ENCODE measurements around the gene TSPO.
A peak's percentile ranks its signal among the peaks of the same experiment; 100 is the strongest.

Gene TSPO

GRCh38 chr22:43186272-43187170 lies 35.2 kb downstream of the TSPO start, which contains the start of gene TTLL12:
Gene TTLL12 (minus strand): TSS chr22:43187134. CDS start chr22:43187069, 65 bp downstream.
- peaks cover 16% of the 10 kb centered on the region for H3K27me3 Mint-ChIP-seq
- H3K4me1 Mint-ChIP-seq: peaks cover 36% of the 10 kb centered on the region
- peak within 1 kb of the TSS; percentile 78 for H3K4me3 Mint-ChIP-seq
- peaks cover 8% of the 10 kb centered on the region for H3K9me3 Mint-ChIP-seq
- peaks cover 9% of the 10 kb centered on the region for H3K36me3 Mint-ChIP-seq
- CTCF ChIA-PET: interaction anchor here (0.6 to 1.3 kb wide), 5 partner anchors 40 to 160 kb away, joined by 3 to 5 read pairs (median 3); no protein-coding TSS in a partner anchor
- H3K27ac Mint-ChIP-seq: peak within 1 kb of the TSS; percentile 97
- peak; percentile 71 for DNase-seq

- peak overlapping the region; percentile 97 for H3K27ac Mint-ChIP-seq
- peaks cover 36% of the 10 kb centered on the region for H3K4me1 Mint-ChIP-seq
- H3K4me3 Mint-ChIP-seq: peak overlapping the region; percentile 77
- peak; percentile 97 for DNase-seq
- CTCF ChIA-PET: interaction anchor here (0.5 to 1.6 kb wide), 9 partner anchors 14 to 411 kb away, joined by 3 to 4 read pairs (median 3); no protein-coding TSS in a partner anchor
- peaks cover 9% of the 10 kb centered on the region for H3K36me3 Mint-ChIP-seq
- H3K9me3 Mint-ChIP-seq: peaks cover 10% of the 10 kb centered on the region
- H3K27me3 Mint-ChIP-seq: peaks cover 16% of the 10 kb centered on the region
Observed at GRCh38 chr22:43187171-43188099, 36.1 kb downstream of the TSPO start.

GRCh38 chr22:43188829-43189545 lies 37.6 kb downstream of the TSPO start:
- Mint-ChIP-seq H3K27me3 (peaks cover 16% of the 10 kb centered on the region), H3K4me1 (peaks cover 29% of the 10 kb centered on the region), H3K27ac (peak overlapping the region; percentile 67), H3K9me3 (peaks cover 10% of the 10 kb centered on the region), H3K4me3 (peak overlapping the region; percentile 23), H3K36me3 (peaks cover 9% of the 10 kb centered on the region)
- CTCF ChIA-PET: no interaction called here
- DNase-seq: no peak

- peaks cover 3% of the 10 kb centered on the region for H3K36me3 Mint-ChIP-seq
- CTCF ChIA-PET: interaction anchor here (0.6 kb wide), 1 partner anchor 1150 kb away, joined by 3 read pairs; no protein-coding TSS in a partner anchor
- H3K9me3 Mint-ChIP-seq: peaks cover 10% of the 10 kb centered on the region
- H3K27me3 Mint-ChIP-seq: peaks cover 21% of the 10 kb centered on the region
- no peak overlapping the region for H3K4me3 Mint-ChIP-seq
- no peak overlapping the region for H3K27ac Mint-ChIP-seq
- DNase-seq: no peak
- peaks cover 9% of the 10 kb centered on the region for H3K4me1 Mint-ChIP-seq
Observed at GRCh38 chr22:43191831-43192230, 40.5 kb downstream of the TSPO start.

GRCh38 chr22:43197271-43197941 lies 46.0 kb downstream of the TSPO start:
- CTCF ChIA-PET: no interaction called here
- no peak overlapping the region for H3K4me3 Mint-ChIP-seq
- H3K4me1 Mint-ChIP-seq: no peaks in the 10 kb centered on the region
- no peak for DNase-seq
- H3K36me3 Mint-ChIP-seq: no peaks in the 10 kb centered on the region
- peaks cover 28% of the 10 kb centered on the region for H3K27me3 Mint-ChIP-seq
- no peak overlapping the region for H3K27ac Mint-ChIP-seq
- no peaks in the 10 kb centered on the region for H3K9me3 Mint-ChIP-seq

- no peak overlapping the region for H3K27ac Mint-ChIP-seq
- peaks cover 28% of the 10 kb centered on the region for H3K27me3 Mint-ChIP-seq
- H3K9me3 Mint-ChIP-seq: no peaks in the 10 kb centered on the region
- CTCF ChIA-PET: no interaction called here
- no peak overlapping the region for H3K4me3 Mint-ChIP-seq
- DNase-seq: no peak
- H3K36me3 Mint-ChIP-seq: no peaks in the 10 kb centered on the region
- no peaks in the 10 kb centered on the region for H3K4me1 Mint-ChIP-seq
Observed at GRCh38 chr22:43198126-43198525, 46.8 kb downstream of the TSPO start.

- Mint-ChIP-seq H3K4me3 (no peak overlapping the region), H3K36me3 (no peaks in the 10 kb centered on the region), H3K27ac (no peak overlapping the region), H3K27me3 (peaks cover 28% of the 10 kb centered on the region), H3K4me1 (no peaks in the 10 kb centered on the region), H3K9me3 (no peaks in the 10 kb centered on the region)
- no peak for DNase-seq
- CTCF ChIA-PET: no interaction called here
Observed at GRCh38 chr22:43198936-43199335, 47.6 kb downstream of the TSPO start.

- peaks cover 28% of the 10 kb centered on the region for H3K27me3 Mint-ChIP-seq
- H3K27ac Mint-ChIP-seq: peak overlapping the region; percentile 37
- no peak for DNase-seq
- no peaks in the 10 kb centered on the region for H3K9me3 Mint-ChIP-seq
- no peaks in the 10 kb centered on the region for H3K36me3 Mint-ChIP-seq
- no peaks in the 10 kb centered on the region for H3K4me1 Mint-ChIP-seq
- no peak overlapping the region for H3K4me3 Mint-ChIP-seq
- CTCF ChIA-PET: no interaction called here
Observed at GRCh38 chr22:43199541-43199940, 48.2 kb downstream of the TSPO start.

GRCh38 chr22:43200031-43200430 lies 48.7 kb downstream of the TSPO start:
- CTCF ChIA-PET: no interaction called here
- Mint-ChIP-seq H3K27me3 (peaks cover 27% of the 10 kb centered on the region), H3K36me3 (no peaks in the 10 kb centered on the region), H3K9me3 (no peaks in the 10 kb centered on the region), H3K4me3 (no peak overlapping the region), H3K27ac (no peak overlapping the region), H3K4me1 (no peaks in the 10 kb centered on the region)
- DNase-seq: no peak

- Mint-ChIP-seq H3K27me3 (peaks cover 23% of the 10 kb centered on the region), H3K36me3 (no peaks in the 10 kb centered on the region), H3K27ac (no peak overlapping the region), H3K4me1 (no peaks in the 10 kb centered on the region), H3K4me3 (no peak overlapping the region), H3K9me3 (no peaks in the 10 kb centered on the region)
- CTCF ChIA-PET: no interaction called here
- no peak for DNase-seq
Observed at GRCh38 chr22:43200555-43200954, 49.2 kb downstream of the TSPO start.

GRCh38 chr22:43201486-43202219 lies 50.3 kb downstream of the TSPO start:
- Mint-ChIP-seq H3K4me3 (no peak overlapping the region), H3K9me3 (no peaks in the 10 kb centered on the region), H3K27ac (no peak overlapping the region), H3K36me3 (no peaks in the 10 kb centered on the region), H3K4me1 (peaks cover 6% of the 10 kb centered on the region), H3K27me3 (peaks cover 28% of the 10 kb centered on the region)
- CTCF ChIA-PET: interaction anchor here (1.4 kb wide), 1 partner anchor 14 kb away, joined by 3 read pairs; no protein-coding TSS in a partner anchor
- DNase-seq: no peak

- Mint-ChIP-seq H3K36me3 (no peaks in the 10 kb centered on the region), H3K27me3 (peaks cover 29% of the 10 kb centered on the region), H3K27ac (no peak overlapping the region), H3K4me1 (peaks cover 6% of the 10 kb centered on the region), H3K4me3 (no peak overlapping the region), H3K9me3 (no peaks in the 10 kb centered on the region)
- no peak for DNase-seq
- CTCF ChIA-PET: interaction anchor here (1.4 kb wide), 1 partner anchor 15 kb away, joined by 3 read pairs; no protein-coding TSS in a partner anchor
Observed at GRCh38 chr22:43202326-43202725, 51.0 kb downstream of the TSPO start.
